ENCODE results near the gene ANK3.

GRCh38 chr10:60082341-60082740 lies 307.3 kb downstream of the ANK3 start:
- TF ChIP-seq CTCF (IDR thresholded peaks at IDR 0.05 in 4 of 5, conservative IDR thresholded peaks at IDR 0.05 in 1 of 5), result no peak
- no peak for TF ChIP-seq POLR2A (IDR thresholded peaks at IDR 0.05)
